ENCODE measurements around the gene ACOX1. TPM values are rescaled to one million over a fixed set of nuclear protein-coding genes. Genes with fewer than 3 reads are reported as not detected.

Gene ACOX1
- 14.2 to 19.1 TPM (median 17.6 TPM) in 5 replicates for total RNA-seq (2022; extraction: Qiagen RNA extraction; ENCODE audit: low read depth)

GRCh38 chr17:75978938-75979704 lies at the start of gene ACOX1, which contains the start of gene TEN1:
TSS of gene ACOX1 (minus strand) at chr17:75979166. CDS start at chr17:75979073, 93 bp downstream.
TSS of gene TEN1 (plus strand) at chr17:75979240. CDS start at chr17:75986193, 6,953 bp downstream.

GRCh38 chr17:76027159-76027839 lies 48.3 kb upstream of the ACOX1 start, which contains the start of gene EVPL:
TSS of gene EVPL (minus strand) at chr17:76027306. CDS start at chr17:76027198, 108 bp downstream.

GRCh38 chr17:76000755-76001521 lies 22.0 kb upstream of the ACOX1 start, which contains the start of gene CDK3:
TSS of gene CDK3 (plus strand) at chr17:76000855. CDS start at chr17:76001426, 571 bp downstream.

GRCh38 chr17:75940727-75941441 lies 38.1 kb downstream of the ACOX1 start, which contains the start of gene FBF1:
TSS of gene FBF1 (minus strand) at chr17:75941042. CDS start at chr17:75938149, 2,893 bp downstream.

GRCh38 chr17:75904749-75905521 lies 74.0 kb downstream of the ACOX1 start, which contains the start of gene MRPL38:
TSS of gene MRPL38 (minus strand) at chr17:75904884. CDS start at chr17:75904875, 9 bp downstream.

GRCh38 chr17:75896415-75897159 lies 82.4 kb downstream of the ACOX1 start, which contains the start of gene TRIM65:
TSS of gene TRIM65 (minus strand) at chr17:75896951. CDS start at chr17:75896937, 14 bp downstream.

Other genes with a start within 250 kb of the ACOX1 start
- gene GALK1, start 214.0 kb downstream of the ACOX1 start, total RNA-seq (2022; extraction: Qiagen RNA extraction; ENCODE audit: low read depth): 37.4 to 83.5 TPM (median 70.9 TPM) in 5 replicates
- 24.5 to 33.2 TPM (median 29.6 TPM) in 5 replicates for gene UNK, start 194.4 kb downstream of the ACOX1 start, total RNA-seq (2022; extraction: Qiagen RNA extraction; ENCODE audit: low read depth)
- gene UNC13D, start 134.8 kb downstream of the ACOX1 start, total RNA-seq (2022; extraction: Qiagen RNA extraction; ENCODE audit: low read depth): 3.3 to 7.1 TPM (median 5.1 TPM) in 5 replicates
- gene WBP2, start 123.8 kb downstream of the ACOX1 start, total RNA-seq (2022; extraction: Qiagen RNA extraction; ENCODE audit: low read depth): 87.3 to 112 TPM (median 92.7 TPM) in 5 replicates
- gene TRIM47, start 100.6 kb downstream of the ACOX1 start, total RNA-seq (2022; extraction: Qiagen RNA extraction; ENCODE audit: low read depth): 117 to 177 TPM (median 163 TPM) in 5 replicates
- 25.7 to 47.8 TPM (median 39.1 TPM) in 5 replicates for gene TRIM65, start 82.2 kb downstream of the ACOX1 start, total RNA-seq (2022; extraction: Qiagen RNA extraction; ENCODE audit: low read depth)
- gene MRPL38, start 74.3 kb downstream of the ACOX1 start, total RNA-seq (2022; extraction: Qiagen RNA extraction; ENCODE audit: low read depth): 79.6 to 127 TPM (median 121 TPM) in 5 replicates
- 3.1 to 12.6 TPM (median 8.6 TPM) in 5 replicates for gene FBF1, start 38.1 kb downstream of the ACOX1 start, total RNA-seq (2022; extraction: Qiagen RNA extraction; ENCODE audit: low read depth)
- 21.2 to 29.2 TPM (median 24.2 TPM) in 5 replicates for gene TEN1, start 74 bp upstream of the ACOX1 start, total RNA-seq (2022; extraction: Qiagen RNA extraction; ENCODE audit: low read depth)
- gene CDK3, start 21.7 kb upstream of the ACOX1 start, total RNA-seq (2022; extraction: Qiagen RNA extraction; ENCODE audit: low read depth): 3.6 to 5.9 TPM (median 5.2 TPM) in 5 replicates
- 10.2 to 22.7 TPM (median 18.4 TPM) in 5 replicates for gene EVPL, start 48.1 kb upstream of the ACOX1 start, total RNA-seq (2022; extraction: Qiagen RNA extraction; ENCODE audit: low read depth)
- gene SRP68, start 93.4 kb upstream of the ACOX1 start, total RNA-seq (2022; extraction: Qiagen RNA extraction; ENCODE audit: low read depth): 74.3 to 88.7 TPM (median 83.4 TPM) in 5 replicates
- 0.27 to 2.0 TPM (median 1.7 TPM) in 5 replicates for gene GALR2, start 95.6 kb upstream of the ACOX1 start, total RNA-seq (2022; extraction: Qiagen RNA extraction; ENCODE audit: low read depth)
- gene ZACN, start 100.0 kb upstream of the ACOX1 start, total RNA-seq (2022; extraction: Qiagen RNA extraction; ENCODE audit: low read depth): 0.18 to 0.84 TPM (median 0.26 TPM) in 5 replicates
- gene EXOC7, start 124.6 kb upstream of the ACOX1 start, total RNA-seq (2022; extraction: Qiagen RNA extraction; ENCODE audit: low read depth): 54.8 to 70.2 TPM (median 67.2 TPM) in 5 replicates
- gene FOXJ1, start 162.1 kb upstream of the ACOX1 start, total RNA-seq (2022; extraction: Qiagen RNA extraction; ENCODE audit: low read depth): 0.38 to 0.71 TPM (median 0.55 TPM) in 5 replicates

Data from A549 treated with ZK216348 at 1 μM for 4 hours (cell line).